IPS DF 6.9 (cell line): ENCODE data around the gene CCDC8.

Source experiments
- DNase-seq: peaks from one replicate; pipeline ENCODE4 v3.0.0-alpha.2; 2013; ENCODE audit warnings: low read depth, low spot score
- H3K27ac ChIP-seq: one replicate; pipeline ENCODE4 v1.5.1; 2013; ENCODE audit warnings: low read length, control low read depth
- H3K27me3 ChIP-seq: 2 replicates; pipeline ENCODE4 v1.6.1; 2013; ENCODE audit warnings: mild to moderate bottlenecking, low read length; ENCODE audit not compliant: control insufficient read depth, insufficient read depth
- H3K36me3 ChIP-seq: 2 replicates; pipeline ENCODE4 v1.6.1; 2013; ENCODE audit warnings: low read length; ENCODE audit not compliant: control insufficient read depth, insufficient read depth
- H3K4me1 ChIP-seq: 2 replicates; pipeline ENCODE4 v1.6.1; 2013; ENCODE audit warnings: low read length; ENCODE audit not compliant: control insufficient read depth, insufficient read depth
- H3K4me3 ChIP-seq: 2 replicates; pipeline ENCODE4 v1.5.1; 2013; ENCODE audit warnings: mild to moderate bottlenecking, low read length
- H3K9me3 ChIP-seq: 2 replicates; pipeline ENCODE4 v1.6.1; 2013; ENCODE audit warnings: low read length, inconsistent platforms; ENCODE audit not compliant: control insufficient read depth, insufficient read depth
- WGBS: extraction: QIAGEN DNeasy Blood & Tissue Kit; methylation state at CpG from one replicate; pipeline ENCODE4 v1.1.7; 2013; ENCODE audit warnings: mixed read lengths, missing lambda C conversion rate; ENCODE audit not compliant: insufficient read length, insufficient coverage; 5-methylcytosine and 5-hydroxymethylcytosine counted together

The CCDC8 gene

GRCh38 chr19:46371371-46371901, 41.9 kb downstream of the CCDC8 start:
- H3K27ac ChIP-seq = no peak overlapping the region
- H3K36me3 ChIP-seq = peaks cover 3% of the 10 kb centered on the region
- no peaks in the 10 kb centered on the region for H3K27me3 ChIP-seq
- no peak for DNase-seq
- H3K4me3 ChIP-seq = no peak overlapping the region
- peaks cover 13% of the 10 kb centered on the region for H3K4me1 ChIP-seq
- no CpG with 5 or more reads among the region's 10 CpGs for WGBS
- no peaks in the 10 kb centered on the region for H3K9me3 ChIP-seq

DNA sequence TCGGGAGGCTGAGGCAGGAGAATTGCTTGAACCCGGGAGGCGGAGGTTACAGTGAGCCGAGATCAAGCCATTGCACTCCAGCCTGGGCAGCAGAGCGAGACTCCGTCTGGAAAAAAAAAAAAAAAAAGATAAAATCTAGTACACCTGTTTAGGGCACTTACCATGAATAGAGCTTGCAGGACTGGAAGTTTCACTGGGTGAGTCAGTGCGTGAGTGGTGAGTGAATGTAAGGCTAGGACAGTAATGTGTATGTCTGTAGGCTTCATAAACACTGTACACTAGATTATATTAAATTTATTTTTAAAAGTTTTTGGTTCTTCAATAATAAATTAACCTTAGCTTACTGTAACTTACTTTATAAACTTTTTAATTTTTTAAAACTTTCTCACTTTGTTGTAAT, 43.5 kb downstream of the CCDC8 start:
- Histone ChIP-seq H3K4me1 (peaks cover 13% of the 10 kb centered on the region), H3K4me3 (no peak overlapping the region), H3K9me3 (no peaks in the 10 kb centered on the region), H3K36me3 (no peaks in the 10 kb centered on the region), H3K27me3 (no peaks in the 10 kb centered on the region), H3K27ac (no peak overlapping the region)
- WGBS = no CpG with 5 or more reads among the region's 7 CpGs
- no peak for DNase-seq

DNA sequence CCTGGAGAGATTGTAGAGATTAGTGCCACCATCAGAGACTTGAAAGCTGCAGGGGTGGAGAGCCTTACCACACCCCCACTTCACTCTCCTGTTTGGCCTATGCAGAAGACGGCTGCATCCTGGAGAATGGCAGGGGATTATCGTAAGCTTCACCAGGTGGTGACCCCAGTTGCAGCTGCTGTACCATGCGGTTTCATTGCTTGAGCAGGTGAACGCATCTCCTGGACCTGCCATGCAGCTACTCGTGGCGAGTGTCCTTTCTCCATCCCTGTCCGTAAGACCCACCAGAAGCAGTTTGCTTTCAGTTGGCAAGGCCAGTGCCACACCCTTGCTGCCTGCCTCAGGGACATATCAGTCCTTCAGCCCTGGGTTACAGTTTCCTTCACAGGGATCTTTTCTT, 45.2 kb downstream of the CCDC8 start:
- DNase-seq = no peak
- Histone ChIP-seq H3K4me1 (peaks cover 4% of the 10 kb centered on the region), H3K27me3 (no peaks in the 10 kb centered on the region), H3K27ac (no peak overlapping the region), H3K4me3 (no peak overlapping the region), H3K9me3 (no peaks in the 10 kb centered on the region), H3K36me3 (no peaks in the 10 kb centered on the region)
- WGBS = no CpG with 5 or more reads among the region's 7 CpGs

DNA sequence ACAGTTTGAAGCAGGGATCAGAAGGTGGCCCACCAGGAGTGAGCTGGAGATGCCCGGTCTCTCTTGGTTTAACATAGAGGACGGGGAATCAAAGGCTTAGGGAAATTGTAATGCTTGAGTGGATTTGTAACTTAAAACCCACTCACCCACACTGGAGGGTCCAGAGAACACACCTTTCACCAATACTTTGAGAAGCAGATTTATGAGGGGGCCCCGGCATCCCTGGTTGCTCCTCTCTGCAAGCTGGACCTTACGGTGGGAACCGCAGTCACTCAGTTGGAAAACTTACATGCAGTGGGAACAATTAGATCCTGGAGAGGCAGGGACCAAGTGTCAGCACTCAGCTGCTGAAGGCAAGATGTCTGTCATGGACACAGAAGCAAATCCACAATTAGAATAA, 45.9 kb downstream of the CCDC8 start:
- Histone ChIP-seq H3K4me1 (no peaks in the 10 kb centered on the region), H3K4me3 (no peak overlapping the region), H3K9me3 (no peaks in the 10 kb centered on the region), H3K36me3 (no peaks in the 10 kb centered on the region), H3K27ac (no peak overlapping the region), H3K27me3 (no peaks in the 10 kb centered on the region)
- no CpG with 5 or more reads among the region's 5 CpGs for WGBS
- DNase-seq = no peak

GRCh38 chr19:46366620-46367292, 46.6 kb downstream of the CCDC8 start:
- Histone ChIP-seq H3K4me1 (no peaks in the 10 kb centered on the region), H3K27ac (no peak overlapping the region), H3K9me3 (no peaks in the 10 kb centered on the region), H3K36me3 (no peaks in the 10 kb centered on the region), H3K27me3 (no peaks in the 10 kb centered on the region), H3K4me3 (no peak overlapping the region)
- DNase-seq = no peak
- WGBS = no CpG with 5 or more reads among the region's 9 CpGs

GRCh38 chr19:46365561-46365960, 47.8 kb downstream of the CCDC8 start:
- no peak overlapping the region for H3K4me3 ChIP-seq
- H3K27ac ChIP-seq = no peak overlapping the region
- H3K9me3 ChIP-seq = no peaks in the 10 kb centered on the region
- DNase-seq = no peak
- no CpG with 5 or more reads among the region's 4 CpGs for WGBS
- no peaks in the 10 kb centered on the region for H3K4me1 ChIP-seq
- no peaks in the 10 kb centered on the region for H3K36me3 ChIP-seq
- no peaks in the 10 kb centered on the region for H3K27me3 ChIP-seq

DNA sequence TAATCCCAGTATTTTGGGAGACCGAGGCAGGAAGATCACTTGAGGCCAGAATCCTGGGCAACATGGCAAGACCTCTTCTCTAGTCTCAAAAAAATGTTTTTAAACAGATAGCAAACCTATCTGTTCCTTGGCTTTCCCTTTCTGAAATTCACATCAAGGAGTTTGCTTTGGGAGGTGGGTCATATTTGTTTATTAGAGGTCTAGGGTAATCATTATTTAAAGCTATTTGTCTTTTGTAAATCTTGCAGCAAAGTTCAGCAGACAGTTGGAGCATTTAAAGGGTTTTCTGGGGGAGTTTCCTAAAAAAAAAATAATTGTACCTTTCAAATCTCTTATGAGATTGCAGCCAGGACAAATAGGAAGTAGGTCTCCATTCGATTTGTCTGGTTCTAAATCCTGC, 49.0 kb downstream of the CCDC8 start:
- Histone ChIP-seq H3K36me3 (no peaks in the 10 kb centered on the region), H3K9me3 (no peaks in the 10 kb centered on the region), H3K27ac (no peak overlapping the region), H3K4me1 (no peaks in the 10 kb centered on the region), H3K27me3 (no peaks in the 10 kb centered on the region), H3K4me3 (no peak overlapping the region)
- no CpG with 5 or more reads among the region's 2 CpGs for WGBS
- DNase-seq = no peak

GRCh38 chr19:46361915-46362314, 51.4 kb downstream of the CCDC8 start:
- WGBS = 100% methylated on average over 1 of the region's 2 CpGs

More at GRCh38 chr19:46361915-46362314, 51.4 kb downstream of the CCDC8 start:
- H3K27ac ChIP-seq = no peak overlapping the region
- no peaks in the 10 kb centered on the region for H3K27me3 ChIP-seq
- no peaks in the 10 kb centered on the region for H3K4me1 ChIP-seq
- no peaks in the 10 kb centered on the region for H3K9me3 ChIP-seq
- no peak overlapping the region for H3K4me3 ChIP-seq
- no peaks in the 10 kb centered on the region; the same call in 1 of the 2 replicates for H3K36me3 ChIP-seq
- DNase-seq = no peak
